Neural cell (in vitro differentiated cells): ENCODE measurements around the gene GPC3. TPM values are rescaled to one million over a fixed set of nuclear protein-coding genes. Genes with fewer than 3 reads are reported as not detected.

Experiments used
- H2AFZ ChIP-seq: fragments of 200-600, 300-800 bp; sonication (generic), shearing (Covaris generic); 2 replicates; pipeline ENCODE4 v1.6.0; 2014; ENCODE audit warnings: low read depth, mild to moderate bottlenecking, antibody characterized with exemption, low read length, moderate library complexity
- H3F3A ChIP-seq: fragments of 200-600 bp; shearing (Covaris generic); 2 replicates; pipeline ENCODE4 v1.6.1; 2016; ENCODE audit warnings: mild to moderate bottlenecking, moderate library complexity, mixed read lengths, antibody characterized with exemption, low read length; ENCODE audit not compliant: insufficient read depth, poor library complexity, severe bottlenecking
- H3K27ac ChIP-seq: fragments of 200-600, 300-800 bp; sonication (generic), shearing (Covaris generic); 2 replicates; pipeline ENCODE4 v1.5.1; 2014; ENCODE audit warnings: mild to moderate bottlenecking, low read length, moderate library complexity
- H3K27me3 ChIP-seq: fragments of 300-800, 200-600 bp; sonication (generic), shearing (Covaris generic); 2 replicates; pipeline ENCODE4 v1.6.0; 2014; ENCODE audit warnings: mild to moderate bottlenecking, low read depth, low read length, moderate library complexity; ENCODE audit not compliant: insufficient read depth
- H3K36me3 ChIP-seq: fragments of 300-800, 200-600 bp; sonication (generic), shearing (Covaris generic); 2 replicates; pipeline ENCODE4 v1.5.1; 2014; ENCODE audit warnings: mild to moderate bottlenecking, antibody characterized with exemption, low read length, moderate library complexity; ENCODE audit not compliant: insufficient read depth
- H3K4me2 ChIP-seq: fragments of 300-800, 200-600 bp; sonication (generic), shearing (Covaris generic); 2 replicates; pipeline ENCODE4 v1.6.0; 2014; ENCODE audit warnings: mild to moderate bottlenecking, low read length
- H3K4me3 ChIP-seq: fragments of 300-800, 200-600 bp; sonication (generic), shearing (Covaris generic); 2 replicates; pipeline ENCODE4 v1.5.1; 2014; ENCODE audit warnings: mild to moderate bottlenecking, low read length, moderate library complexity
- H3K79me2 ChIP-seq: fragments of 200-600 bp; shearing (Covaris generic); replicated peaks from 2 replicates; pipeline ENCODE4 v1.6.0; 2014; ENCODE audit warnings: mild to moderate bottlenecking, low read length, moderate library complexity; ENCODE audit not compliant: insufficient read depth
- H3K9ac ChIP-seq: fragments of 300-800, 200-600 bp; sonication (generic), shearing (Covaris generic); 2 replicates; pipeline ENCODE4 v1.6.1; 2016; ENCODE audit warnings: mild to moderate bottlenecking, low read length, mixed read lengths
- H3K9me2 ChIP-seq: fragments of 200-600 bp; shearing (Covaris generic); 2 replicates; pipeline ENCODE4 v1.6.1; 2016; ENCODE audit warnings: mild to moderate bottlenecking, low read length, mixed read lengths; ENCODE audit not compliant: insufficient read depth
- H3K9me3 ChIP-seq: fragments of 200-600, 300-800 bp; sonication (generic), shearing (Covaris generic); 2 replicates; pipeline ENCODE4 v1.6.1; 2016; ENCODE audit warnings: mild to moderate bottlenecking, mixed run types, low read length, moderate library complexity, mixed read lengths
- H4K20me1 ChIP-seq: fragments of 200-600 bp; shearing (Covaris generic); 2 replicates; pipeline ENCODE4 v1.6.1; 2016; ENCODE audit warnings: mild to moderate bottlenecking, mixed run types; ENCODE audit not compliant: insufficient read depth
- EP300 ChIP-seq: fragments of 450-650 bp; conservative IDR thresholded peaks from 2 replicates; pipeline ENCODE4 v1.6.1; 2014; ENCODE audit warnings: antibody characterized with exemption, mild to moderate bottlenecking, moderate library complexity; ENCODE audit not compliant: poor library complexity, severe bottlenecking
- EZH2 ChIP-seq: fragments of 200-600, 300-800 bp; shearing (Covaris generic), sonication (generic); IDR thresholded peaks from 2 replicates; pipeline ENCODE4 v1.6.1; 2014; ENCODE audit warnings: antibody characterized with exemption, low read length, borderline replicate concordance, mild to moderate bottlenecking; ENCODE audit not compliant: insufficient read depth, poor library complexity, severe bottlenecking
- MXI1 ChIP-seq: fragments of 450-650 bp; conservative IDR thresholded peaks from 2 replicates; pipeline ENCODE4 v1.6.1; 2014; ENCODE audit warnings: antibody characterized with exemption, mild to moderate bottlenecking; ENCODE audit not compliant: poor library complexity, severe bottlenecking
- POLR2AphosphoS5 ChIP-seq: IDR thresholded peaks from 2 replicates; pipeline ENCODE4 v1.6.1; 2012
- RAD21 ChIP-seq: fragments of 450-650 bp; conservative IDR thresholded peaks from 2 replicates; pipeline ENCODE4 v1.6.1; 2014; ENCODE audit warnings: antibody characterized with exemption, mild to moderate bottlenecking, moderate library complexity
- REST ChIP-seq: IDR thresholded peaks from 2 replicates; pipeline ENCODE4 v1.6.1; 2012; ENCODE audit warnings: borderline replicate concordance
- SMC3 ChIP-seq: fragments of 450-650 bp; conservative IDR thresholded peaks from 2 replicates; pipeline ENCODE4 v1.6.1; 2014; ENCODE audit warnings: antibody characterized with exemption, mild to moderate bottlenecking, moderate library complexity; ENCODE audit not compliant: poor library complexity
- TAF1 ChIP-seq: IDR thresholded peaks from 2 replicates; pipeline ENCODE4 v1.6.1; 2012; ENCODE audit warnings: low read depth
- polyA plus RNA-seq: library from polyadenylated mRNA; depleted of rRNA; stranded (reverse); fragments of >200 nt; gene quantifications from 2 replicates; pipeline ENCODE4 v1.2.3, GENCODE V29; 2014
- TF ChIP-seq, protein P1 (sequence below): fragments of 450-650 bp; IDR thresholded peaks from 2 replicates; pipeline ENCODE4 v1.5.1; 2014; ENCODE audit warnings: antibody characterized with exemption, mild to moderate bottlenecking, moderate library complexity; ENCODE audit not compliant: poor library complexity, severe bottlenecking

GPC3 gene
- polyA plus RNA-seq, 1 donor from 2014 or later: 2.1 TPM

DNA sequence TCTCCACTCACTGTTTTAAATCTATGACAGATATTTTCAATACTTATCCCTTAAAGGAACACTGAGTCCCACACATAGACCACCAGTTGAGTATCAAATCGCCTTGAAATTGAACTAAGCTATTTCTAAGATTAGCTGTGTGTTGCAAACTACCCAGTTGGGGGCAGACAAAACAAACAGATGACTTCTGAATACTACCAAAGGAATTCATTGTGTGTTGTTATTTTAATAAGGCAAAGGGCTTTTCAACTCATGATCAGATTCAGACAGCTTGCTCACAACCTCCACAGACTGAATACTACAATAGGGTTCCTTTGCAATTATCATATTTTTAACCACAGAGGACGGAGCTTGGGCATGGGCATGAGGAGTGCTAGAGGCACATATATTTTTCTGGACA, 287.1 kb downstream of the GPC3 start:
- Histone ChIP-seq H4K20me1 (no peaks in the 10 kb centered on the region), H3K36me3 (no peaks in the 10 kb centered on the region), H3K4me3 (no peak overlapping the region), H3K27ac (no peak overlapping the region), H3K9me3 (no peaks in the 10 kb centered on the region), H3K9ac (no peak overlapping the region), H3K79me2 (no peaks in the 10 kb centered on the region), H3K27me3 (peaks cover 35% of the 10 kb centered on the region), H3F3A (no peaks in the 10 kb centered on the region), H3K4me2 (no peak overlapping the region), H3K9me2 (no peaks in the 10 kb centered on the region), H2AFZ (no peak overlapping the region)
- TF ChIP-seq RAD21 (peak; percentile 51), TAF1 (no peak)
- TF ChIP-seq, protein P1, sequence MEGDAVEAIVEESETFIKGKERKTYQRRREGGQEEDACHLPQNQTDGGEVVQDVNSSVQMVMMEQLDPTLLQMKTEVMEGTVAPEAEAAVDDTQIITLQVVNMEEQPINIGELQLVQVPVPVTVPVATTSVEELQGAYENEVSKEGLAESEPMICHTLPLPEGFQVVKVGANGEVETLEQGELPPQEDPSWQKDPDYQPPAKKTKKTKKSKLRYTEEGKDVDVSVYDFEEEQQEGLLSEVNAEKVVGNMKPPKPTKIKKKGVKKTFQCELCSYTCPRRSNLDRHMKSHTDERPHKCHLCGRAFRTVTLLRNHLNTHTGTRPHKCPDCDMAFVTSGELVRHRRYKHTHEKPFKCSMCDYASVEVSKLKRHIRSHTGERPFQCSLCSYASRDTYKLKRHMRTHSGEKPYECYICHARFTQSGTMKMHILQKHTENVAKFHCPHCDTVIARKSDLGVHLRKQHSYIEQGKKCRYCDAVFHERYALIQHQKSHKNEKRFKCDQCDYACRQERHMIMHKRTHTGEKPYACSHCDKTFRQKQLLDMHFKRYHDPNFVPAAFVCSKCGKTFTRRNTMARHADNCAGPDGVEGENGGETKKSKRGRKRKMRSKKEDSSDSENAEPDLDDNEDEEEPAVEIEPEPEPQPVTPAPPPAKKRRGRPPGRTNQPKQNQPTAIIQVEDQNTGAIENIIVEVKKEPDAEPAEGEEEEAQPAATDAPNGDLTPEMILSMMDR: peak; percentile 32

- H4K20me1 ChIP-seq: no peaks in the 10 kb centered on the region
- no peaks in the 10 kb centered on the region for H3K79me2 ChIP-seq
- no peak overlapping the region for H3K27ac ChIP-seq
- no peak overlapping the region for H3K4me3 ChIP-seq
- H3F3A ChIP-seq: no peaks in the 10 kb centered on the region
- no peak overlapping the region for H3K4me2 ChIP-seq
- H3K27me3 ChIP-seq: peaks cover 35% of the 10 kb centered on the region
- no peak for TF ChIP-seq MXI1
- no peak for TF ChIP-seq EZH2
- TF ChIP-seq TAF1: no peak
- TF ChIP-seq EP300: no peak
- TF ChIP-seq, protein P1: no peak
- TF ChIP-seq RAD21: no peak
- TF ChIP-seq REST: no peak
- no peak for TF ChIP-seq SMC3
- TF ChIP-seq POLR2AphosphoS5: no peak
- no peaks in the 10 kb centered on the region for H3K9me2 ChIP-seq
- no peaks in the 10 kb centered on the region for H3K36me3 ChIP-seq
- no peak overlapping the region for H2AFZ ChIP-seq
- H3K9me3 ChIP-seq: no peaks in the 10 kb centered on the region
- H3K9ac ChIP-seq: no peak overlapping the region
Measured at GRCh38 chrX:133697656-133698055, 287.7 kb downstream of the GPC3 start.
